ENCODE measurements around the gene DOCK9. TPM values are rescaled to one million over a fixed set of nuclear protein-coding genes. Genes with fewer than 3 reads are reported as not detected.

DOCK9 gene
- total RNA-seq, 6 experiments from 2014 or later: 21.8 to 30.5 (median 25.5) TPM

- TF ChIP-seq, protein P1, sequence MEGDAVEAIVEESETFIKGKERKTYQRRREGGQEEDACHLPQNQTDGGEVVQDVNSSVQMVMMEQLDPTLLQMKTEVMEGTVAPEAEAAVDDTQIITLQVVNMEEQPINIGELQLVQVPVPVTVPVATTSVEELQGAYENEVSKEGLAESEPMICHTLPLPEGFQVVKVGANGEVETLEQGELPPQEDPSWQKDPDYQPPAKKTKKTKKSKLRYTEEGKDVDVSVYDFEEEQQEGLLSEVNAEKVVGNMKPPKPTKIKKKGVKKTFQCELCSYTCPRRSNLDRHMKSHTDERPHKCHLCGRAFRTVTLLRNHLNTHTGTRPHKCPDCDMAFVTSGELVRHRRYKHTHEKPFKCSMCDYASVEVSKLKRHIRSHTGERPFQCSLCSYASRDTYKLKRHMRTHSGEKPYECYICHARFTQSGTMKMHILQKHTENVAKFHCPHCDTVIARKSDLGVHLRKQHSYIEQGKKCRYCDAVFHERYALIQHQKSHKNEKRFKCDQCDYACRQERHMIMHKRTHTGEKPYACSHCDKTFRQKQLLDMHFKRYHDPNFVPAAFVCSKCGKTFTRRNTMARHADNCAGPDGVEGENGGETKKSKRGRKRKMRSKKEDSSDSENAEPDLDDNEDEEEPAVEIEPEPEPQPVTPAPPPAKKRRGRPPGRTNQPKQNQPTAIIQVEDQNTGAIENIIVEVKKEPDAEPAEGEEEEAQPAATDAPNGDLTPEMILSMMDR (IDR thresholded peaks at IDR 0.05): no peak
- H3K27me3 Mint-ChIP-seq (ENCODE audit: insufficient read depth): no peaks in the 10 kb centered on the region
- no peaks in the 10 kb centered on the region for H3K9me3 Mint-ChIP-seq
- no peak overlapping the region for H3K4me3 Mint-ChIP-seq
- no peaks in the 10 kb centered on the region for H3K36me3 Mint-ChIP-seq (ENCODE audit: low read depth)
- no peaks in the 10 kb centered on the region for H3K4me1 Mint-ChIP-seq (ENCODE audit: low read depth)
- H3K27ac Mint-ChIP-seq: no peak overlapping the region
- no peak for DNase-seq
Measured at GRCh38 chr13:98990701-98991100, 12.8 kb upstream of the DOCK9 start.

- Mint-ChIP-seq H3K4me3 (no peak overlapping the region), H3K27ac (no peak overlapping the region), H3K4me1 (ENCODE audit: low read depth) (no peaks in the 10 kb centered on the region), H3K9me3 (no peaks in the 10 kb centered on the region), H3K27me3 (ENCODE audit: insufficient read depth) (no peaks in the 10 kb centered on the region), H3K36me3 (ENCODE audit: low read depth) (no peaks in the 10 kb centered on the region)
- DNase-seq: no peak
- TF ChIP-seq, protein P1 (IDR thresholded peaks at IDR 0.05): no peak
Measured at GRCh38 chr13:98989469-98990235, 11.8 kb upstream of the DOCK9 start.

- Mint-ChIP-seq H3K27ac (no peak overlapping the region), H3K4me1 (ENCODE audit: low read depth) (no peaks in the 10 kb centered on the region; the same call in 1 of the 2 replicates), H3K36me3 (ENCODE audit: low read depth) (no peaks in the 10 kb centered on the region), H3K9me3 (no peaks in the 10 kb centered on the region), H3K4me3 (no peak overlapping the region), H3K27me3 (ENCODE audit: insufficient read depth) (no peaks in the 10 kb centered on the region)
- TF ChIP-seq, protein P1 (IDR thresholded peaks at IDR 0.05): no peak
- no peak for DNase-seq
Measured at GRCh38 chr13:98988780-98989179, 10.9 kb upstream of the DOCK9 start.

DNA sequence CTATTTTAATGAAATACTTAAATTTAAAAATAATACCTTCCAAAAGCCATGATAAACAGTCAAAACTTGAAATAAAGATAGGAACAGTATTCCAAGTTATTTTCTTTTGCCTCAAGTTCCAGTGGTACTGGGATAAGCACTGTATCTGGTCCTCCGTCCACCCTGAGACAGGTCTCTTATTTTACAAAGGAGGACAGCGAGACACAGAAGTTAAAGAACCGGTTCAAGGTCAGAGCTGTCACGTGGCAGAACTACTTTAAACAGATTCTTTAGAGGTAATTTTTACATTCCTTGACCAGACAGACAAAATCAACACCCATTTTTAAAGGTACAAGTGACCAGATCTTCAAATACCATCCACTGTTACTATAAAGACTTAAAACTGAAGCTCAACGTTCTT, 10.4 kb upstream of the DOCK9 start:
- H3K4me1 Mint-ChIP-seq (ENCODE audit: low read depth): peaks cover under 1% of the 10 kb centered on the region
- no peaks in the 10 kb centered on the region for H3K36me3 Mint-ChIP-seq (ENCODE audit: low read depth)
- no peaks in the 10 kb centered on the region for H3K9me3 Mint-ChIP-seq
- TF ChIP-seq, protein P1 (IDR thresholded peaks at IDR 0.05): no peak
- no peak overlapping the region for H3K27ac Mint-ChIP-seq
- no peaks in the 10 kb centered on the region for H3K27me3 Mint-ChIP-seq (ENCODE audit: insufficient read depth)
- no peak overlapping the region for H3K4me3 Mint-ChIP-seq
- no peak for DNase-seq

- TF ChIP-seq, protein P1 (IDR thresholded peaks at IDR 0.05): no peak
- no peak overlapping the region for H3K4me3 Mint-ChIP-seq
- no peaks in the 10 kb centered on the region for H3K9me3 Mint-ChIP-seq
- H3K27me3 Mint-ChIP-seq (ENCODE audit: insufficient read depth): no peaks in the 10 kb centered on the region
- peaks cover 7% of the 10 kb centered on the region for H3K4me1 Mint-ChIP-seq (ENCODE audit: low read depth)
- no peak for DNase-seq
- no peaks in the 10 kb centered on the region for H3K36me3 Mint-ChIP-seq (ENCODE audit: low read depth)
- no peak overlapping the region for H3K27ac Mint-ChIP-seq
Measured at GRCh38 chr13:98987275-98987674, 9.4 kb upstream of the DOCK9 start.

Measured in HFFc6 (cell line).